ENCODE measurements around the gene ARL15.

GRCh38 chr5:53882006-53882675 is 428.2 kb downstream of the ARL15 start:
- TF ChIP-seq, protein P1, sequence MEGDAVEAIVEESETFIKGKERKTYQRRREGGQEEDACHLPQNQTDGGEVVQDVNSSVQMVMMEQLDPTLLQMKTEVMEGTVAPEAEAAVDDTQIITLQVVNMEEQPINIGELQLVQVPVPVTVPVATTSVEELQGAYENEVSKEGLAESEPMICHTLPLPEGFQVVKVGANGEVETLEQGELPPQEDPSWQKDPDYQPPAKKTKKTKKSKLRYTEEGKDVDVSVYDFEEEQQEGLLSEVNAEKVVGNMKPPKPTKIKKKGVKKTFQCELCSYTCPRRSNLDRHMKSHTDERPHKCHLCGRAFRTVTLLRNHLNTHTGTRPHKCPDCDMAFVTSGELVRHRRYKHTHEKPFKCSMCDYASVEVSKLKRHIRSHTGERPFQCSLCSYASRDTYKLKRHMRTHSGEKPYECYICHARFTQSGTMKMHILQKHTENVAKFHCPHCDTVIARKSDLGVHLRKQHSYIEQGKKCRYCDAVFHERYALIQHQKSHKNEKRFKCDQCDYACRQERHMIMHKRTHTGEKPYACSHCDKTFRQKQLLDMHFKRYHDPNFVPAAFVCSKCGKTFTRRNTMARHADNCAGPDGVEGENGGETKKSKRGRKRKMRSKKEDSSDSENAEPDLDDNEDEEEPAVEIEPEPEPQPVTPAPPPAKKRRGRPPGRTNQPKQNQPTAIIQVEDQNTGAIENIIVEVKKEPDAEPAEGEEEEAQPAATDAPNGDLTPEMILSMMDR (conservative IDR thresholded peaks at IDR 0.05; ENCODE audit: low read depth, low read length), result no peak
- no peak for TF ChIP-seq RCOR1 (IDR thresholded peaks at IDR 0.05; ENCODE audit: insufficient replicate concordance, low read length)
- TF ChIP-seq RAD21 (IDR thresholded peaks at IDR 0.05; ENCODE audit: low read length), result no peak
- no peak for TF ChIP-seq RFX5 (IDR thresholded peaks at IDR 0.05; ENCODE audit: low read depth, low read length)
- no peak for TF ChIP-seq SMC3 (IDR thresholded peaks at IDR 0.05; ENCODE audit: low read depth, low read length)
- TF ChIP-seq POLR2A (IDR thresholded peaks at IDR 0.05; ENCODE audit: low read depth, low read length), result no peak
- TF ChIP-seq MAFK (IDR thresholded peaks at IDR 0.05; ENCODE audit: low read depth, low read length), result no peak
- TF ChIP-seq CEBPB (IDR thresholded peaks at IDR 0.05; ENCODE audit: low read depth, low read length), result no peak
- no peak for TF ChIP-seq FOS (IDR thresholded peaks at IDR 0.05; ENCODE audit: low read depth, low read length)
- no peak for TF ChIP-seq MXI1 (IDR thresholded peaks at IDR 0.05; ENCODE audit: borderline replicate concordance, low read depth, low read length)
- TF ChIP-seq, protein P2, sequence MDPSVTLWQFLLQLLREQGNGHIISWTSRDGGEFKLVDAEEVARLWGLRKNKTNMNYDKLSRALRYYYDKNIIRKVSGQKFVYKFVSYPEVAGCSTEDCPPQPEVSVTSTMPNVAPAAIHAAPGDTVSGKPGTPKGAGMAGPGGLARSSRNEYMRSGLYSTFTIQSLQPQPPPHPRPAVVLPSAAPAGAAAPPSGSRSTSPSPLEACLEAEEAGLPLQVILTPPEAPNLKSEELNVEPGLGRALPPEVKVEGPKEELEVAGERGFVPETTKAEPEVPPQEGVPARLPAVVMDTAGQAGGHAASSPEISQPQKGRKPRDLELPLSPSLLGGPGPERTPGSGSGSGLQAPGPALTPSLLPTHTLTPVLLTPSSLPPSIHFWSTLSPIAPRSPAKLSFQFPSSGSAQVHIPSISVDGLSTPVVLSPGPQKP (IDR thresholded peaks at IDR 0.05; ENCODE audit: borderline replicate concordance, low read depth, low read length), result no peak
